HepG2 (cell line): Measurements from ENCODE around the gene PLGRKT. TPM values are rescaled to one million over a fixed set of nuclear protein-coding genes. Genes with fewer than 3 reads are reported as not detected.

ENCODE experiments used
- ATAC-seq: fragments of 200-7000 bp; cut with Tn5 transposase; 3 replicates; pipeline ENCODE4 v1.9.1; 2020; ENCODE audit warnings: mild to moderate bottlenecking, moderate library complexity
- BruUV-seq: library from RNA; stranded (reverse); fragments of 400-500 nt; replicated peaks from 2 replicates; lab custom pipeline; 2021; lab: Mats Ljungman, UMichigan
- CTCF ChIA-PET: fragments of 300-600 bp; formaldehyde crosslinking; extraction: SDS; loops from one replicate; lab custom pipeline; 2021; ENCODE audit warnings: low total read pairs, inconsistent platforms, low intra/inter-chr PET ratio; lab: Yijun Ruan, JAX
- POLR2A ChIA-PET: fragments of 350-600 bp; sonication (Branson Sonifier 250); formaldehyde crosslinking; loops from one replicate; lab custom pipeline; 2020; ENCODE audit warnings: antibody characterized with exemption, inconsistent platforms; lab: Yijun Ruan, JAX
- DNase-seq: peaks from one replicate; pipeline ENCODE4 v3.0.0-alpha.2; 2015; ENCODE audit warnings: low spot score
- FAIRE-seq: peaks from 3 replicates; lab custom pipeline; 2011; peaks lifted over from hg19 to GRCh38; lab: Jason Lieb, UNC
- H2AFZ ChIP-seq: one replicate; pipeline ENCODE4 v1.6.1; 2011; ENCODE audit warnings: low read length, inconsistent platforms
- H3K27ac ChIP-seq: fragments of 300-600 bp; 3 replicates; pipeline ENCODE4 v1.8.0; 2011; ENCODE audit warnings: mixed run types, mild to moderate bottlenecking, mixed read lengths, low read length, inconsistent platforms; ENCODE audit not compliant: insufficient read depth; ENCODE audit errors: extremely low read length
- H3K27me3 ChIP-seq, 2 experiments: fragments of 200-600 bp in 1 of 2; 2 replicates in 1 of 2; 3 replicates in 1 of 2; pipeline versions ENCODE4 v1.6.0 to v1.8.0; 2011; ENCODE audit warnings: low read length in 2 of 2, mild to moderate bottlenecking in 2 of 2, moderate library complexity in 2 of 2, inconsistent platforms in 1 of 2; ENCODE audit not compliant: insufficient read depth in 2 of 2, control insufficient read depth in 1 of 2
- H3K36me3 ChIP-seq, 2 experiments: fragments of 200-600 bp in 1 of 2; replicated peaks in 1 of 2; 2 replicates in 1 of 2; 3 replicates in 1 of 2; pipeline versions ENCODE4 v1.5.1 to v1.8.0; 2011; ENCODE audit warnings: low read length in 2 of 2, inconsistent platforms in 1 of 2; ENCODE audit not compliant: insufficient read depth in 2 of 2, control insufficient read depth in 1 of 2
- H3K4me1 ChIP-seq: 2 replicates; pipeline ENCODE4 v1.5.1; 2012; ENCODE audit warnings: low read length, inconsistent platforms; ENCODE audit not compliant: insufficient read depth
- H3K4me2 ChIP-seq: 2 replicates; pipeline ENCODE4 v1.6.0; 2011; ENCODE audit warnings: low read depth, low read length, inconsistent platforms
- H3K4me3 ChIP-seq, 3 experiments: fragments of 200-600 bp in 1 of 3; sonication (generic), shearing (Covaris generic) in 1 of 3; replicated peaks in 1 of 3; 2 replicates each; pipeline ENCODE4 v1.5.1; 2011 to 2016; ENCODE audit warnings: low read length in 3 of 3, inconsistent platforms in 2 of 3, low read depth in 2 of 3, mild to moderate bottlenecking in 2 of 3, control low read depth in 1 of 3, mixed read lengths in 1 of 3; ENCODE audit not compliant: insufficient read depth in 1 of 3
- H3K79me2 ChIP-seq: one replicate; pipeline ENCODE4 v1.6.1; 2011; ENCODE audit warnings: low read length, inconsistent platforms; ENCODE audit not compliant: insufficient read depth
- H3K9ac ChIP-seq: 2 replicates; pipeline ENCODE4 v1.6.0; 2011; ENCODE audit warnings: mild to moderate bottlenecking, low read depth, low read length, inconsistent platforms; ENCODE audit not compliant: insufficient read depth
- H3K9me3 ChIP-seq: 2 replicates; pipeline ENCODE4 v1.5.1; 2012; ENCODE audit warnings: mild to moderate bottlenecking, low read length
- H4K20me1 ChIP-seq: 2 replicates; pipeline ENCODE4 v1.6.0; 2011; ENCODE audit warnings: inconsistent platforms, mild to moderate bottlenecking, low read length, moderate library complexity; ENCODE audit not compliant: insufficient read depth
- ARID3A ChIP-seq: IDR thresholded peaks from 2 replicates; pipeline ENCODE4 v1.6.1; 2012; ENCODE audit warnings: low read depth, low read length, improper control_type of control experiment
- MTA3 ChIP-seq: sonication (generic); formaldehyde crosslinking; IDR thresholded peaks from 2 replicates; pipeline ENCODE4 v1.4.0; 2020; ENCODE audit warnings: missing genetic modification reagents
- ZNF512B ChIP-seq: sonication (generic); formaldehyde crosslinking; IDR thresholded peaks from 2 replicates; pipeline ENCODE4 v1.5.1; 2020; ENCODE audit warnings: missing genetic modification reagents, mild to moderate bottlenecking, borderline replicate concordance
- WGBS: methylation state at CpG from one replicate; pipeline ENCODE4 v1.1.6; 2017; ENCODE audit warnings: low lambda C conversion rate; 5-methylcytosine and 5-hydroxymethylcytosine counted together
- in situ Hi-C: cut with HindIII; loops from 2 replicates; pipeline ENCODE4 v1.10.0; 2017; ENCODE audit warnings: low pct_unique_long_range_greater_than_20kb; ENCODE audit not compliant: extremely low pct_ligation_motif_present
- intact Hi-C: fragments of 100-400 bp; cut with micrococcal nuclease; formaldehyde crosslinking; loops from one replicate; pipeline ENCODE4 v1.10.0; 2022; ENCODE audit not compliant: unreplicated experiment
- polyA plus RNA-seq, 8 experiments: library from polyadenylated mRNA; depleted of rRNA in 3 of 8; stranded (reverse) in 7 of 8; unstranded in 1 of 8; fragments of >200 nt; fragmentation: Illumina TruSeq in 4 of 8; extraction: Trizol in 4 of 8; gene quantifications; 2 replicates each; pipeline versions ENCODE4 v1.2.1 to v1.2.3, GENCODE V29; 2011 to 2016; ENCODE audit warnings: low read depth in 4 of 8, missing spikeins in 1 of 8, mixed read lengths in 1 of 8; ENCODE audit not compliant: insufficient read depth in 1 of 8
- total RNA-seq, 5 experiments: library from RNA; depleted of rRNA; stranded (reverse); fragments of >200 nt; fragmentation: Illumina TruSeq; extraction: Trizol; gene quantifications; 2 replicates each; pipeline ENCODE4 v1.2.3, GENCODE V29; 2016; ENCODE audit warnings: low read depth in 1 of 5
- TF ChIP-seq, protein P1 (sequence below): sonication (generic); formaldehyde crosslinking; IDR thresholded peaks from 2 replicates; pipeline ENCODE4 v1.5.0; 2020; ENCODE audit warnings: missing genetic modification reagents, mild to moderate bottlenecking, borderline replicate concordance

The PLGRKT gene
- total and polyA plus RNA-seq, 2 of the 13 experiments (the other 11 are each of a cell fraction or from before 2014, with no cell fraction given), result 5.0 to 15.8 TPM

DNA sequence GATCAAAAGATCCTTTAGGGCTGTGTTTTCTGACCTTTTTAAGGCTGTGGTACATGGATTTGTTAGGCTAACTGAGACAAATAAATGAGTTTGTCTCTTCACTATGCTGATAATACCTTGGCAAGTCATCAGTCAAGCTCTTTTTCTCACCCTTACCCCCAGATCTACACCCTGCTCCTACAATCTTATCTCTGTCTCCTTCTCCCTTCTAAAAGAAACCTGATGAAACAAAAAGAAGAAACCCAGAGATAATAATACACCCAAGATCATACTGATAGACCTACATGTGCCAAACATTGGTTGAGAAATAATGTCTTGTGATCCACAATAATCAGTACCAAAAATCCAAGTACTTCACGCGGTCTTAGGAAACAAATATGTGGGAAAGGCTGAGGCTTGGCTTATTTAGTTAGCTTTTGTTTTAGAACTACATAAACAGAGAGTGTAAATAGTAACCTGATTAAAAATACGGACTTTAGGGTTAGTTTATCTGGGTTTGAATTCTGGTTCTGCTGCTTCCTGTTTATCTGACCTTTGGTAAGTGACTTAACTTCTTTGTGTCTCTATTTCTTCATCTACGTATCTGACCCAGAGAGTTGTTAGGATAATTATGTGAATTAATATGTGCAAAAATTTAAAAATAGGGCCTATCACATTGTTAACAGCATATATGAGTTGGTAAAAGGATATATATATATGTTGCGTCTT is 47.8 kb upstream of the PLGRKT start:
- intact Hi-C loops, result no loop called here
- no peak for ATAC-seq
- Histone ChIP-seq H3K27ac (no peak overlapping the region), H4K20me1 (no peaks in the 10 kb centered on the region), H3K9ac (no peak overlapping the region), H3K36me3 (no peaks in the 10 kb centered on the region), H3K4me1 (peaks cover 6% of the 10 kb centered on the region; the same call in 1 of the 2 replicates), H2AFZ (no peak overlapping the region), H3K27me3 (peaks cover 0 to 4% of the 10 kb centered on the region in 2 experiments; a peak in 1 of 5 replicates), H3K9me3 (no peaks in the 10 kb centered on the region), H3K4me3 (no peak overlapping the region), H3K79me2 (no peaks in the 10 kb centered on the region), H3K4me2 (no peak overlapping the region)
- no peak for FAIRE-seq
- no TSS peak for BruUV-seq
- ChIA-PET POLR2A (no interaction called here), CTCF (no interaction called here)
- in situ Hi-C loops, result no loop called here
- TF ChIP-seq MTA3 (CRISPR knock-in tag) (no peak), ZNF512B (CRISPR knock-in tag) (no peak), ARID3A (no peak)
- TF ChIP-seq, protein P1, sequence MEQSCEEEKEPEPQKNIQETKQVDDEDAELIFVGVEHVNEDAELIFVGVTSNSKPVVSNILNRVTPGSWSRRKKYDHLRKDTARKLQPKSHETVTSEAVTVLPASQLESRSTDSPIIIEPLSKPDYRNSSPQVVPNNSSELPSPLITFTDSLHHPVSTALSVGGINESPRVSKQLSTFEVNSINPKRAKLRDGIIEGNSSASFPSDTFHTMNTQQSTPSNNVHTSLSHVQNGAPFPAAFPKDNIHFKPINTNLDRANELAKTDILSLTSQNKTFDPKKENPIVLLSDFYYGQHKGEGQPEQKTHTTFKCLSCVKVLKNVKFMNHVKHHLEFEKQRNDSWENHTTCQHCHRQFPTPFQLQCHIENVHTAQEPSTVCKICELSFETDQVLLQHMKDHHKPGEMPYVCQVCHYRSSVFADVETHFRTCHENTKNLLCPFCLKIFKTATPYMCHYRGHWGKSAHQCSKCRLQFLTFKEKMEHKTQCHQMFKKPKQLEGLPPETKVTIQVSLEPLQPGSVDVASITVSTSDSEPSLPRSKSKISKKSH (CRISPR knock-in tag), result no peak
- WGBS, result 51% methylated on average over 5 of the region's 5 CpGs
- no peak for DNase-seq
